Lung (tissue), 12 donors: ENCODE measurements around the gene HNRNPH2. TPM values are rescaled to one million over a fixed set of nuclear protein-coding genes. Genes with fewer than 3 reads are reported as not detected.

Source experiments
- ATAC-seq: fragments of 200-7000 bp; cut with Tn5 transposase; one replicate; pipeline ENCODE4 v1.9.1; 2020; ENCODE audit warnings: moderate number of reproducible peaks; ENCODE audit not compliant: insufficient read depth, low FRiP score
- DNase-seq, 3 donors: peaks; one replicate each; pipeline ENCODE4 v3.0.0-alpha.2; 2013 to 2017
- H3K27ac ChIP-seq, 2 donors: one replicate each; pipeline ENCODE4 v1.5.1; 2013; ENCODE audit warnings: mild to moderate bottlenecking in 2 of 2, moderate library complexity in 2 of 2, control low read depth in 1 of 2, inconsistent platforms in 1 of 2, low read depth in 1 of 2, low read length in 1 of 2
- H3K27me3 ChIP-seq, 3 donors: one replicate each; pipeline ENCODE4 v1.5.1; 2013; ENCODE audit warnings: low read length in 2 of 3; ENCODE audit not compliant: control insufficient read depth in 3 of 3, insufficient read depth in 3 of 3
- H3K36me3 ChIP-seq, 4 donors: one replicate each; pipeline ENCODE4 v1.5.1; 2013; ENCODE audit warnings: low read length in 4 of 4, mild to moderate bottlenecking in 1 of 4, moderate library complexity in 1 of 4; ENCODE audit not compliant: control insufficient read depth in 4 of 4, insufficient read depth in 4 of 4
- H3K4me1 ChIP-seq, 5 donors: one replicate each; pipeline ENCODE4 v1.5.1; 2013; ENCODE audit warnings: low read length in 5 of 5, mild to moderate bottlenecking in 2 of 5, moderate library complexity in 1 of 5; ENCODE audit not compliant: control insufficient read depth in 5 of 5, insufficient read depth in 5 of 5
- H3K4me3 ChIP-seq: one replicate; pipeline ENCODE4 v1.5.1; 2013; ENCODE audit warnings: mild to moderate bottlenecking, control low read depth, moderate library complexity
- H3K9ac ChIP-seq, 2 donors: one replicate each; pipeline ENCODE4 v1.5.1; 2013; ENCODE audit warnings: low read length in 2 of 2, control low read depth in 1 of 2; ENCODE audit not compliant: insufficient read depth in 1 of 2
- H3K9me3 ChIP-seq, 4 donors: one replicate each; pipeline ENCODE4 v1.5.1; 2013; ENCODE audit warnings: low read length in 3 of 4, mild to moderate bottlenecking in 1 of 4, moderate library complexity in 1 of 4; ENCODE audit not compliant: control insufficient read depth in 4 of 4, insufficient read depth in 3 of 4
- WGBS, 2 donors: extraction: QIAGEN DNeasy Blood & Tissue Kit; methylation state at CpG; one replicate each; pipeline ENCODE4 v1.1.7; 2013; 5-methylcytosine and 5-hydroxymethylcytosine counted together
- polyA plus RNA-seq, 2 donors: library from polyadenylated mRNA; stranded (reverse); fragments of 200-250 nt; gene quantifications; one replicate each; pipeline ENCODE4 v1.2.1, GENCODE V29; 2013
- total RNA-seq, 2 donors: library from RNA; depleted of rRNA in 1 of 2; stranded (reverse); fragments of >200 nt in 1 of 2; gene quantifications; one replicate each; pipeline ENCODE4 v1.2.1, GENCODE V29; 2014 to 2021
- TF ChIP-seq, protein P1 (sequence below): IDR thresholded peaks from 2 replicates; pipeline ENCODE4 v1.5.1; 2012; ENCODE audit warnings: mild to moderate bottlenecking; ENCODE audit errors: control extremely low read depth, extremely low read depth
- donor health status: control.
- donor health status: control.
- donor health status: Bipolar disorder and iron deficiency.
- donor health status: healthy.
- donor health status: DM: yes; HTN: yes; CAD: no.

The HNRNPH2 gene
- total and polyA plus RNA-seq, 4 donors = 38.0 to 102 (median 72.7) TPM

- Histone ChIP-seq H3K36me3 (no peaks in the 10 kb centered on the region), H3K4me3 (no peak overlapping the region), H3K9me3 (no peaks in the 10 kb centered on the region), H3K4me1 (no peaks in the 10 kb centered on the region), H3K9ac (no peak overlapping the region), H3K27me3 (peaks cover 0 to 7% (median 0%) of the 10 kb centered on the region in 3 donors), H3K27ac (no peak overlapping the region)
- TF ChIP-seq, protein P1, sequence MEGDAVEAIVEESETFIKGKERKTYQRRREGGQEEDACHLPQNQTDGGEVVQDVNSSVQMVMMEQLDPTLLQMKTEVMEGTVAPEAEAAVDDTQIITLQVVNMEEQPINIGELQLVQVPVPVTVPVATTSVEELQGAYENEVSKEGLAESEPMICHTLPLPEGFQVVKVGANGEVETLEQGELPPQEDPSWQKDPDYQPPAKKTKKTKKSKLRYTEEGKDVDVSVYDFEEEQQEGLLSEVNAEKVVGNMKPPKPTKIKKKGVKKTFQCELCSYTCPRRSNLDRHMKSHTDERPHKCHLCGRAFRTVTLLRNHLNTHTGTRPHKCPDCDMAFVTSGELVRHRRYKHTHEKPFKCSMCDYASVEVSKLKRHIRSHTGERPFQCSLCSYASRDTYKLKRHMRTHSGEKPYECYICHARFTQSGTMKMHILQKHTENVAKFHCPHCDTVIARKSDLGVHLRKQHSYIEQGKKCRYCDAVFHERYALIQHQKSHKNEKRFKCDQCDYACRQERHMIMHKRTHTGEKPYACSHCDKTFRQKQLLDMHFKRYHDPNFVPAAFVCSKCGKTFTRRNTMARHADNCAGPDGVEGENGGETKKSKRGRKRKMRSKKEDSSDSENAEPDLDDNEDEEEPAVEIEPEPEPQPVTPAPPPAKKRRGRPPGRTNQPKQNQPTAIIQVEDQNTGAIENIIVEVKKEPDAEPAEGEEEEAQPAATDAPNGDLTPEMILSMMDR = no peak
- ATAC-seq (no peak), DNase-seq (no peak)
- 68 to 77% methylated on average over 7 of the region's 7 CpGs for WGBS, 2 donors
These were observed 22.9 kb upstream of the HNRNPH2 start for GRCh38 chrX:101385026-101385684.

DNA sequence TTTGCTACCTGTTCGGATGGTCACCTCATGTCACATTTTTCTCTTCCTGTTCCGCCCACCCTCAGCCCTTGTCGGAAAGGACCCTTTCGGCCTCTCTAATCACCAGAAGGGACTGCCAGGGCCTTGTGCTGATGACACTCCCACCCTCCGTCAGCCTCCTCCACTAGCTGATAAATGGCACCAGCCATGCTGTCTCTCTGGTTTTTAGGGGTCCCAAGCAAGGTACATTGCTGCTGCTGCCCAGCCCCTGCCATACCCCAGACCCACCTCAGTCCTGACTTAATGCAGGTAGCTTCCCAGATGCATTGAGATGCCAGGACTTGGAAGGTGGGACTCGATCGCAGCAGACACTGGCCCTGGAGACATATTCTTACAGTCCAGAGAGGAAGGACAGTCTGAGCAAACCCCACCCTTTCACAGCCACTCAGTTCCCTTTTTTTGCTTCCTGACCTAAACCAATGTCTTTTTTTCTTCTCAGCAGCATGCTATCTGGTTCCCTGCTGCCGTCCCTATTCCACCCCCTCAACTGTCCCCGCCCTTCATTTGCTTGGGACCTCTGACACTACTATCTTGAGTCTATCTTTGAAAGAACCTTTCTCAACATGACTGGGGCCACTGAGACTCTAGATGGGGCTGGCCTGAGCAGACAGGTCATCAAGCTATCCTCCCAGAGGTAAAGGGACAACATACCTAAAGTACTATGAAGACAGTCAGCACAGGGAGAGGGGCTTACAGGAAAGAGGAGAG, 22.1 kb upstream of the HNRNPH2 start, which contains the start of gene BTK:
TSS of gene BTK (minus strand) at position 397 of the 747 bp plus-strand sequence. CDS start 10,907 bp downstream, outside the sequence.
- no peaks in the 10 kb centered on the region for H3K4me1 ChIP-seq
- H3K27ac ChIP-seq = peak within 1 kb of the TSS in 1 of 2 donors; percentile 17
- ATAC-seq (peak; percentile 28), DNase-seq (no peak)
- no peak within 1 kb of the TSS for H3K4me3 ChIP-seq
- no peak within 1 kb of the TSS for H3K9ac ChIP-seq
- no peaks in the 10 kb centered on the region for H3K36me3 ChIP-seq
- WGBS, 2 donors = 59 to 71% methylated on average over 8 to 9 of the region's 9 CpGs
- H3K27me3 ChIP-seq = peaks cover 0 to 7% (median 0%) of the 10 kb centered on the region in 3 donors
- no peaks in the 10 kb centered on the region for H3K9me3 ChIP-seq
- TF ChIP-seq, protein P1 = no peak

DNA sequence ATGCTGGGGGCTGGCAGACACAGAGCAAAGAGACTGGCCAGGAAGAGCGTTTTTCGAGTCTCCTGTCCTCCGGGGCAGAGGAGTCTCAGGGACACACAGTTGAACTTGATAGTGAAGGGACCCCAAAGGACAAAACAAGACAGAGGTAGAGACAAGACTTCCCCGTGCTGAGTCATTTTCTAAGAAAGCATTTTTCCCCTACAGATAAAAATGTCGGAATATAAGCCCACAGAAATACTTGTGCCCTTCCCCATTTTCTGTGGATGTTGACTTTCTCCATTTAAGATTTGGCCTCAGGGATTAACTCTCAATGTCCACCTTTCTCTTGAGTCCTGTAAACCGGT, 21.5 kb upstream of the HNRNPH2 start:
- ATAC-seq = no peak
- no peak for DNase-seq
- no peak overlapping the region for H3K9ac ChIP-seq
- H3K27ac ChIP-seq = no peak overlapping the region
- TF ChIP-seq, protein P1 = no peak
- H3K4me1 ChIP-seq = peaks cover 0 to 2% (median 0%) of the 10 kb centered on the region in 5 donors
- no peaks in the 10 kb centered on the region for H3K36me3 ChIP-seq
- 37 to 63% methylated on average over 6 of the region's 6 CpGs for WGBS, 2 donors
- no peak overlapping the region for H3K4me3 ChIP-seq
- no peaks in the 10 kb centered on the region for H3K9me3 ChIP-seq
- peaks cover 0 to 7% (median 0%) of the 10 kb centered on the region in 3 donors for H3K27me3 ChIP-seq
